RWPE1 (cell line): Measurements from ENCODE around the gene FBXO42.

Experiments used
- CTCF ChIA-PET: fragments of 350-600 bp; sonication (Branson Sonifier 250); formaldehyde crosslinking; extraction: SDS; loops from one replicate; lab custom pipeline; 2021; lab: Yijun Ruan, JAX
- POLR2A ChIA-PET: fragments of 400-600 bp; formaldehyde crosslinking; extraction: SDS; loops from one replicate; lab custom pipeline; 2020; ENCODE audit warnings: antibody characterized with exemption; ENCODE audit not compliant: low non-redundant PET; lab: Yijun Ruan, JAX
- DNase-seq: peaks from one replicate; pipeline ENCODE4 v3.0.0; 2012; ENCODE audit warnings: low spot score
- H3K27ac ChIP-seq: fragments of 450-650 bp; 2 replicates; pipeline ENCODE4 v1.5.1; 2017
- CTCF ChIP-seq: fragments of 450-650 bp; conservative IDR thresholded peaks from 2 replicates; pipeline ENCODE4 v1.5.1; 2017; ENCODE audit warnings: low read depth, mild to moderate bottlenecking

Gene FBXO42

DNA sequence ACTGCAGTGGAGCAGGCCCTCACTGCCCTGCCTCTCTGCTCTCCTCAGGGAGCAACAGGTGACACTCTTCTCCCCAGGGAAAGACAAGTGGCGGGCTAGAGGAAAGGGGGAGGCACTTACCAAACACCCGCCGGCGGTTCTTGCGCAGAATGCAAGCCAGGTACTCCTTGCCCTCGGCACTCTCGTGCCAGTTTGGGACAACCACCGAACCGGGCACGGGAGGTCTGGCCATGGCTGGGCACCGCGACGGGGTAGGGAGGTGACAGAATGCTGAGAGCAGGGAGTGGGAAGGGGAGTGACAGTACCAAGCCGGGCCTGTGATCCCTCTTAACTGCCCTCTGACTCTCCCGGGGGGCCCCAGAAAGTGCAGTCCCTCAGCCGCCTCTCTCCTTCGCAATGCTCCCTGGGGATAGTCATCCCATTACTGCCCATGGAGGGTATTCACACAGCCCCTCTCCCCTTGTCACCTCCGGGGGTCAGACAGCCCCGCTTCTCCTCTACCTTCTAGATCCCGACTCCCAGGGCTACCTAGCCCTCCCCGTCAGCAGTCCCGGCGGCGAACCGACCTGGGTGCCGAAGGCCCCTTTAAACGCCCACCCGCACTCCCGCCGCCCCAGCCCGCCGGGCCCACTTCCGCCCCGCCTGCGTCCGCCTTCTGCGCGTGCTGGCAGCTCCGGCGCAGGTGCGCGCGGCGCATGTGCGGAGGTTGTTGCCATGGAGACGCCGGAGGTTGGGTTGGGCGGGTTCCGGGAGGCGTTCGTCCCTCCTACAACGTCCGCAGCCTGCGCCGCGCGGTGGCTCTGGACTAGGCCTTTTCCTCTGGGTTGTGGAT, 115.6 kb downstream of the FBXO42 start, which contains the start of gene CPLANE2:
Gene CPLANE2, minus strand, starts transcription at position 673 of the 832 bp plus-strand sequence. Its CDS starts 441 bp downstream, at position 232.
- peak within 1 kb of the TSS; percentile 87 for H3K27ac ChIP-seq
- TF ChIP-seq CTCF = no peak
- peak; percentile 93 for DNase-seq
- POLR2A ChIA-PET = interaction anchor here (0.6 kb wide), 2 partner anchors 15 to 130 kb away, joined by 4 to 5 read pairs; no protein-coding TSS in a partner anchor
- CTCF ChIA-PET = interaction anchor here (0.6 to 1.8 kb wide), 7 partner anchors 8 to 252 kb away, joined by 3 to 6 read pairs (median 3); no protein-coding TSS in a partner anchor

GRCh38 chr1:16235944-16236510, 116.3 kb downstream of the FBXO42 start:
- CTCF ChIA-PET = interaction anchor here (0.6 to 1.8 kb wide), 6 partner anchors 24 to 155 kb away, joined by 3 to 10 read pairs (median 4); no protein-coding TSS in a partner anchor
- H3K27ac ChIP-seq = peak overlapping the region; percentile 87
- POLR2A ChIA-PET = interaction anchor here (0.7 kb wide), 1 partner anchor 341 kb away, joined by 8 read pairs; no protein-coding TSS in a partner anchor
- peak; percentile 58 for DNase-seq
- TF ChIP-seq CTCF = no peak; the same call in 1 of the 2 replicates

DNA sequence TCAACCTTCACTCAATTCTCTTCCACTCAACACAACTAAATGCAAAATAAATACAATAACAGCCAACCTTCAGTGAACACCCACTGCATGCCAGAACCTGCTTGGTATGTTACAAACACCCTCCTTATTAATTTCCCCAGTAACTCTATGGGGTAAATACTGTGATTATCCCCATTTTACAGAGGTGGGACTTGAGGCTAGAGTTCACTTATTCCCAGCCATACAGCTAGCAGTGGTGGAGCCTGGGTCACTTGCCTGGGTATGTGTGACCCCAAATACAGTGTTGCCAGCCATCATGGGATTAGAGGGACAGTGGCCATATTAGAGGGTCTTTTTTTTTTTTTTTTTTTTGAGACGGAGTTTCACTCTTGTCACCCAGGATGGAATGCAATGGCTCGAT, 116.9 kb downstream of the FBXO42 start:
- H3K27ac ChIP-seq = peak overlapping the region; percentile 87
- ChIA-PET POLR2A (interaction anchor here (0.7 kb wide), 1 partner anchor 341 kb away, joined by 8 read pairs; no protein-coding TSS in a partner anchor), CTCF (interaction anchor here (0.6 to 1.8 kb wide), 5 partner anchors 24 to 157 kb away, joined by 3 to 10 read pairs (median 5); no protein-coding TSS in a partner anchor)
- DNase-seq = no peak
- TF ChIP-seq CTCF = no peak

DNA sequence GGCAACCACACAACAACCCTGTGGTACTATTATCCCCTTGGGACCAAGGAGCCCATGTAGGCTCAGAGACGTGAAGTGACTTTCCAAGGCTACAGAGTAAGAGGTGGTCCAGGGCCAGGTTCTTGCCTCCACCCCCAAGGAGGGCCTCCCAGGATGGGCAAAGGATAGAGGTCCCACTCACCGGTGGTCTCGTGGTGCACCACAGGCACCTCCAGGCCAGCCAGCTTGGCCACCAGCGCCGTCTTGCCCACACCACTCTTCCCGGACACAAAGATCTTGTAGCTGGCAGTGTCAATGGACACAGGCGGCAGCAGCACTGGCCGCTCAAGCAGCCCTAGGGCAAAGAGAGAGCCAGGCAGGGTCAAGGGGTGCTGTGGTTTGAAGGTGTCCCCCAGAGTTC, 118.8 kb downstream of the FBXO42 start:
- no peak for DNase-seq
- no peak for TF ChIP-seq CTCF
- POLR2A ChIA-PET = no interaction called here
- CTCF ChIA-PET = no interaction called here
- no peak overlapping the region for H3K27ac ChIP-seq

GRCh38 chr1:16232316-16232710, 120.0 kb downstream of the FBXO42 start:
- H3K27ac ChIP-seq = peak overlapping the region; percentile 3; the same call in 1 of the 2 replicates
- ChIA-PET CTCF (no interaction called here), POLR2A (no interaction called here)
- no peak for TF ChIP-seq CTCF
- DNase-seq = no peak
